ENCODE measurements around the gene LEP. TPM values are rescaled to one million over a fixed set of nuclear protein-coding genes. Genes with fewer than 3 reads are reported as not detected.

Gene LEP
- total and polyA plus RNA-seq, 7 donors: 0.16 to 5.4 (median 0.85) TPM; not detected in 3

DNA sequence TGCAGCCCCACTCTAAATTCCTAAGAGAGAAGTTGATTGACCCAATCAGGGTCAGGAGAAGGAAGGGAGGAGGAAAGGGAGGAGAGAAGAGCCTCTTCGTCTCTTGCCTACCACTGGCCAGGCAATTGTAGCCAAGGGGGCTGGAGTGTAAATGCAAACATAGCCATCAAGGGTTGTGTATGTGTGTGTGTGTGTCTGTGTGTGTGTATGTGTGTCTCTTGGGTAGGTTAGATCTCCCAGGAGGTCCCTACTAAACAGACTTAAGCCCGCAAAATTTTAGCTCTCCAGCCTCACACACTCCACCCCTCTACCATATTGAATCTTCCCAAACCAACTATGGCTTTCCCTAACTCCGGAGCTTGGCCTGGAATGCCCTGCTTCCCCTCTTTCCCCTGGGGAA, 3.8 kb downstream of the LEP start:
- Histone ChIP-seq H3K9me3 (peaks cover 0 to 3% (median 0%) of the 10 kb centered on the region in 4 donors), H3K27me3 (peaks cover 8 to 33% (median 18%) of the 10 kb centered on the region in 3 donors), H3K4me1 (no peaks in the 10 kb centered on the region), H3K27ac (no peak overlapping the region), H3K4me3 (no peak overlapping the region), H3K36me3 (no peaks in the 10 kb centered on the region)
- 84 to 94% methylated on average over 3 of the region's 3 CpGs for WGBS, 2 donors
- TF ChIP-seq POLR2A (IDR thresholded peaks at IDR 0.05): no peak
- no peak for TF ChIP-seq CTCF (IDR thresholded peaks at IDR 0.05)
- TF ChIP-seq POLR2AphosphoS5 (IDR thresholded peaks at IDR 0.05): no peak
- no peak for TF ChIP-seq EP300 (IDR thresholded peaks at IDR 0.05)
- DNase-seq: no peak
- intact Hi-C loops (cut with DNase I): no loop called here

GRCh38 chr7:128247108-128247507, 6.0 kb downstream of the LEP start:
- Histone ChIP-seq H3K27ac (no peak overlapping the region), H3K36me3 (no peaks in the 10 kb centered on the region), H3K4me3 (no peak overlapping the region), H3K9me3 (no peaks in the 10 kb centered on the region), H3K27me3 (peaks cover 0 to 10% (median 4%) of the 10 kb centered on the region in 3 donors), H3K4me1 (no peaks in the 10 kb centered on the region)
- 86 to 89% methylated on average over 5 of the region's 5 CpGs for WGBS, 2 donors
- no peak for TF ChIP-seq POLR2AphosphoS5 (IDR thresholded peaks at IDR 0.05)
- no peak for TF ChIP-seq CTCF (IDR thresholded peaks at IDR 0.05)
- TF ChIP-seq POLR2A (IDR thresholded peaks at IDR 0.05): no peak
- no peak for TF ChIP-seq EP300 (IDR thresholded peaks at IDR 0.05)
- no peak for DNase-seq
- intact Hi-C loops (cut with DNase I): no loop called here

DNA sequence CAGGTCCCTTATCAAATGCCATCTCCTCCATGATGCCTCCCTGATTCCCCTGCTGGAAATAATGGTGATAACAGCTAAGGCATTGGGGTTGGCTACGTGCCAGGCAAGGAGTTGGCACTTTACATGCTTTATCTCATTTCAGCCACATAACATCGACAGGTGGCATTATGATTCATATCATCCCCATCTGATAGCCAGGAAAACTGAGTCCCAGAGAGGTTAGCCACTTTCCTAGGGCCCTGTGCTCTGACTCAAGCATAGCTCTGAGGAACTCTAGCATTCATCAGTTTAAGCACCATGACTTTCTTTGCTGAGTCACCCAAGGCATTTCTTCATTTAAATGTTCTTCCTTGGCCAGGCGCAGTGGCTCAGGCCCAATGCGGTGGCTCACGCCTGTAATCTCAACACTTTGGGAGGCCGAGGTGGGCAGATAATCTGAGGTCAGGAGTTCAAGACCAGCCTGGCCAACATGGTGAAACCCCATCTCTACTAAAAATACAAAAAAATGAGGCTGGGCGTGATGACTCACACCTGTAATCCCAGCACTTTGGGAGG, 6.6 kb downstream of the LEP start:
- WGBS, 2 donors: 73 to 86% methylated on average over 7 of the region's 7 CpGs
- Histone ChIP-seq H3K4me3 (no peak overlapping the region), H3K36me3 (no peaks in the 10 kb centered on the region), H3K4me1 (no peaks in the 10 kb centered on the region), H3K27ac (no peak overlapping the region), H3K27me3 (peaks cover 0 to 4% (median 4%) of the 10 kb centered on the region in 3 donors), H3K9me3 (no peaks in the 10 kb centered on the region)
- intact Hi-C loops (cut with DNase I): no loop called here
- DNase-seq: no peak
- no peak for TF ChIP-seq EP300 (IDR thresholded peaks at IDR 0.05)
- no peak for TF ChIP-seq CTCF (IDR thresholded peaks at IDR 0.05)
- no peak for TF ChIP-seq POLR2A (IDR thresholded peaks at IDR 0.05)
- no peak for TF ChIP-seq POLR2AphosphoS5 (IDR thresholded peaks at IDR 0.05)

- TF ChIP-seq POLR2A (IDR thresholded peaks at IDR 0.05) (no peak), EP300 (IDR thresholded peaks at IDR 0.05) (no peak), CTCF (IDR thresholded peaks at IDR 0.05) (no peak), POLR2AphosphoS5 (IDR thresholded peaks at IDR 0.05) (no peak)
- intact Hi-C loops (cut with DNase I): no loop called here
- Histone ChIP-seq H3K27ac (no peak overlapping the region), H3K4me3 (no peak overlapping the region), H3K36me3 (no peaks in the 10 kb centered on the region), H3K4me1 (no peaks in the 10 kb centered on the region), H3K27me3 (no peaks in the 10 kb centered on the region), H3K9me3 (no peaks in the 10 kb centered on the region)
- 62 to 64% methylated on average over 4 of the region's 4 CpGs for WGBS, 2 donors
- DNase-seq: no peak
These were observed 10.3 kb downstream of the LEP start for GRCh38 chr7:128251337-128251736.

GRCh38 chr7:128253701-128254100, 12.6 kb downstream of the LEP start:
- Histone ChIP-seq H3K36me3 (no peaks in the 10 kb centered on the region), H3K4me1 (no peaks in the 10 kb centered on the region), H3K27ac (no peak overlapping the region), H3K4me3 (no peak overlapping the region), H3K27me3 (no peaks in the 10 kb centered on the region), H3K9me3 (no peaks in the 10 kb centered on the region)
- TF ChIP-seq CTCF (IDR thresholded peaks at IDR 0.05) (no peak), POLR2A (IDR thresholded peaks at IDR 0.05) (no peak), POLR2AphosphoS5 (IDR thresholded peaks at IDR 0.05) (no peak), EP300 (IDR thresholded peaks at IDR 0.05) (no peak)
- no peak for DNase-seq
- WGBS, 2 donors: 93% methylated on average over 8 of the region's 8 CpGs
- intact Hi-C loops (cut with DNase I): no loop called here
